OCI-LY7 (cell line): ENCODE measurements around the gene FGFRL1. TPM values are rescaled to one million over a fixed set of nuclear protein-coding genes. Genes with fewer than 3 reads are reported as not detected.

Experiments
- BruUV-seq: library from RNA; stranded (reverse); fragments of 400-500 nt; replicated peaks from 2 replicates; lab custom pipeline; 2021; lab: Mats Ljungman, UMichigan
- CTCF ChIA-PET: fragments of 300-600 bp; sonication (Branson Sonifier 250); formaldehyde crosslinking; loops from one replicate; lab custom pipeline; 2022; ENCODE audit warnings: antibody characterized with exemption; ENCODE audit not compliant: unreplicated experiment; lab: Charles Lee
- POLR2A ChIA-PET: fragments of 300-600 bp; sonication (Branson Sonifier 250); formaldehyde crosslinking; loops from one replicate; lab custom pipeline; 2022; ENCODE audit warnings: antibody characterized with exemption; lab: Charles Lee
- DNase-seq: peaks from one replicate; pipeline ENCODE4 v3.0.0-alpha.2; 2015; ENCODE audit warnings: low spot score
- H2AFZ ChIP-seq: fragments of 200-600 bp; sonication (generic), shearing (Covaris generic); 2 replicates; pipeline ENCODE4 v1.6.1; 2014; ENCODE audit warnings: mild to moderate bottlenecking, antibody characterized with exemption, low read length, moderate library complexity
- H3K27ac ChIP-seq: fragments of 200-600 bp; sonication (generic); 2 replicates; pipeline ENCODE4 v1.5.1; 2014; ENCODE audit warnings: mixed run types, low read depth, mild to moderate bottlenecking, moderate library complexity, low read length, inconsistent platforms; ENCODE audit not compliant: poor library complexity, severe bottlenecking
- H3K36me3 ChIP-seq: fragments of 200-600 bp; sonication (generic); 2 replicates; pipeline ENCODE4 v1.6.1; 2014; ENCODE audit warnings: mild to moderate bottlenecking, antibody characterized with exemption, low read length, moderate library complexity, mixed read lengths; ENCODE audit not compliant: insufficient read depth
- H3K4me1 ChIP-seq: fragments of 200-600 bp; sonication (generic); 2 replicates; pipeline ENCODE4 v1.5.1; 2014; ENCODE audit warnings: mild to moderate bottlenecking, low read length; ENCODE audit not compliant: insufficient read depth, poor library complexity, severe bottlenecking
- H3K4me2 ChIP-seq: fragments of 200-600 bp; sonication (generic); 2 replicates; pipeline ENCODE4 v1.6.1; 2014; ENCODE audit warnings: mild to moderate bottlenecking, low read length
- H3K4me3 ChIP-seq: fragments of 200-600 bp; sonication (generic); 2 replicates; pipeline ENCODE4 v1.5.1; 2014; ENCODE audit warnings: mild to moderate bottlenecking, low read depth, low read length; ENCODE audit not compliant: poor library complexity, severe bottlenecking
- H3K79me2 ChIP-seq: fragments of 200-600 bp; sonication (generic); 2 replicates; pipeline ENCODE4 v1.6.1; 2016; ENCODE audit warnings: low read depth, mild to moderate bottlenecking, low read length, moderate library complexity, mixed read lengths; ENCODE audit not compliant: insufficient read depth
- H3K9me2 ChIP-seq: fragments of 200-600 bp; sonication (generic); 2 replicates; pipeline ENCODE4 v1.6.1; 2016; ENCODE audit warnings: mild to moderate bottlenecking, low read length, mixed read lengths; ENCODE audit not compliant: insufficient read depth
- H3K9me3 ChIP-seq: fragments of 200-600 bp; sonication (generic); 2 replicates; pipeline ENCODE4 v1.6.1; 2014; ENCODE audit warnings: mild to moderate bottlenecking, mixed run types, low read length, mixed read lengths
- H4K20me1 ChIP-seq: fragments of 200-600 bp; sonication (generic); 2 replicates; pipeline ENCODE4 v1.6.1; 2014; ENCODE audit warnings: mild to moderate bottlenecking, antibody characterized with exemption, low read length, moderate library complexity, mixed read lengths; ENCODE audit not compliant: insufficient read depth
- CTCF ChIP-seq: fragments of 200-600 bp; sonication (generic); conservative IDR thresholded peaks from 2 replicates; pipeline ENCODE4 v1.5.1; 2014; ENCODE audit warnings: mild to moderate bottlenecking, antibody characterized with exemption, low read length, moderate library complexity, mixed read lengths
- EZH2phosphoT487 ChIP-seq: fragments of 200-600 bp; sonication (generic); IDR thresholded peaks from 2 replicates; pipeline ENCODE4 v1.6.1; 2018; ENCODE audit warnings: low read depth, borderline replicate concordance, mild to moderate bottlenecking, mixed run types, antibody characterized with exemption, low read length, moderate library complexity, mixed read lengths
- intact Hi-C: fragments of 100-400 bp; cut with micrococcal nuclease; formaldehyde crosslinking; loops from one replicate; pipeline ENCODE4 v1.10.0; 2022; ENCODE audit not compliant: unreplicated experiment
- total RNA-seq, 2 experiments: library from RNA; depleted of rRNA in 1 of 2; stranded (reverse); fragments of >200 nt in 1 of 2; shearing (Covaris generic) in 1 of 2; gene quantifications; 2 replicates each; pipeline ENCODE4 v1.2.3, GENCODE V29; 2014 to 2022

Gene FGFRL1
- total RNA-seq, 2 experiments from 2014 or later: 1.4 to 2.7 TPM

GRCh38 chr4:1065732-1066131, 54.3 kb downstream of the FGFRL1 start:
- Histone ChIP-seq H3K79me2 (no peaks in the 10 kb centered on the region), H3K4me1 (no peaks in the 10 kb centered on the region), H3K4me2 (no peak overlapping the region), H4K20me1 (no peaks in the 10 kb centered on the region), H3K4me3 (no peak overlapping the region), H3K9me3 (no peaks in the 10 kb centered on the region), H3K36me3 (no peaks in the 10 kb centered on the region), H2AFZ (no peak overlapping the region), H3K9me2 (no peaks in the 10 kb centered on the region), H3K27ac (no peak overlapping the region)
- TF ChIP-seq CTCF (no peak), EZH2phosphoT487 (no peak)
- POLR2A ChIA-PET: interaction anchor here (0.9 kb wide), 1 partner anchor 27 kb away, joined by 5 read pairs; no protein-coding TSS in a partner anchor
- intact Hi-C loops: no loop called here
- CTCF ChIA-PET: no interaction called here
- no TSS peak for BruUV-seq
- DNase-seq: no peak

- H3K27ac ChIP-seq: no peak overlapping the region
- no peaks in the 10 kb centered on the region for H3K9me3 ChIP-seq
- TF ChIP-seq EZH2phosphoT487 (no peak), CTCF (no peak)
- intact Hi-C loops: no loop called here
- H3K4me3 ChIP-seq: no peak overlapping the region
- CTCF ChIA-PET: no interaction called here
- H3K9me2 ChIP-seq: no peaks in the 10 kb centered on the region
- no peak overlapping the region for H2AFZ ChIP-seq
- no peak for DNase-seq
- no peaks in the 10 kb centered on the region for H4K20me1 ChIP-seq
- no peaks in the 10 kb centered on the region for H3K36me3 ChIP-seq
- H3K4me1 ChIP-seq: peaks cover 3% of the 10 kb centered on the region
- POLR2A ChIA-PET: no interaction called here
- BruUV-seq: no TSS peak
- H3K4me2 ChIP-seq: no peak overlapping the region
- H3K79me2 ChIP-seq: no peaks in the 10 kb centered on the region
These were observed 58.0 kb downstream of the FGFRL1 start for GRCh38 chr4:1069394-1069793.

GRCh38 chr4:1072830-1073446, 61.5 kb downstream of the FGFRL1 start:
- peak; percentile 67 for DNase-seq
- Histone ChIP-seq H2AFZ (no peak overlapping the region), H4K20me1 (no peaks in the 10 kb centered on the region), H3K36me3 (no peaks in the 10 kb centered on the region), H3K9me3 (no peaks in the 10 kb centered on the region), H3K4me3 (no peak overlapping the region), H3K79me2 (no peaks in the 10 kb centered on the region), H3K27ac (no peak overlapping the region), H3K4me2 (no peak overlapping the region), H3K4me1 (peaks cover 3% of the 10 kb centered on the region), H3K9me2 (no peaks in the 10 kb centered on the region)
- CTCF ChIA-PET: no interaction called here
- TF ChIP-seq CTCF: peak; percentile 83
- no peak for TF ChIP-seq EZH2phosphoT487
- BruUV-seq: no TSS peak
- intact Hi-C loops: no loop called here
- POLR2A ChIA-PET: interaction anchor here (0.6 kb wide), 1 partner anchor 303 kb away, joined by 3 read pairs; no protein-coding TSS in a partner anchor
